Activated CD4-positive, alpha-beta T cell treated with anti-CD3 and anti-CD28 coated beads, Interleukin-2, amount 50 U/mL, for 48 hours (primary cell): ENCODE measurements around the gene DTHD1.
A peak's percentile ranks its signal among the peaks of the same experiment; 100 is the strongest.

Source experiments
- DNase-seq, 2 experiments: peaks; one replicate each; pipeline ENCODE4 v3.0.0-alpha.2; 2020

Gene DTHD1

DNA sequence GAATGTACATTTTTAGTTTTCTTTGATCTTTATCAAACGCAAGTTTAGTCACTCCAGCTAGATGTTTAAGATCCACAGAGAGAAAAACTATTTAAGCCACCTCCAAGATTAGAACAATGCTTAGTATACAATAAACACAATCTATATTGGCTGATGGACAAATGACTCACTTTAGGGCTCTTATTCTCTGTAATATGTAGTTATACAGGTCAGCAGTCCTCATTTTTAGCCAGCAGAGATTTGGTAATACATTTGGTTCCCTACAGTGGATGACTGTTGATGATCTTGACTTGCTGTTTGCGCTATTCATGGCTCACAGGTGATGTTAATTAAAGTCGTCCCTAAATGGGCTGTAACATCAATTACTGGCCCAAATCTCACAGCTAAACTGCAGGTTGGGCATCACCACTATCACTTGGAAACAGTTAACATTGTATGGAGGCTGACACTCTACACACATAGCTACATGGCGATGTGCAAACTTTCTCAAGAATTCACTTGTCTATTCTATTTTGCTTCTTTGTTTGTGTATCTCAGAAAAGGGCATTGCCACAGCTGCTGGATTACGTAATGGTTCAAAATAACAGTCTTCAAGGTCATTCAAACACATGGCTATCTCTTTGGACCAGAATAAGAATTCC, 11.8 kb upstream of the DTHD1 start:
- DNase-seq: no peak

DNA sequence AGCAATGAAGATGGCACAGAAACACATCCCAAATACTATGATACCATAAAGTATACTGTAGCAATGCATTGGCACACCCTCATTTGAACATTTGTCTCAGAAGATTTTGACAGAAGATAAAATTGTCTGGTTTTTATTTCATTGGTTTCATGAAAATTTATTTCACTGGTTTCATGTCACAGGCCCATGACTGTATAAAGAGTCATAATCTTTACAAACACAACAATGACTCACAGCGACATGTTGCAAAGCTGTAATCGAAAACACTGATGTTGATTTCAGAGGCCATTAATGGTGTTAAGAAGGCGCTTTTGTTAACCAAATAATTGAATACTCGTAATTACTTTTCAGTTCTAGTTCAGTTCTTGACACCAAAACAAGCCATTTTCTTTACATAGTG, 8.1 kb upstream of the DTHD1 start:
- no peak for DNase-seq

DNA sequence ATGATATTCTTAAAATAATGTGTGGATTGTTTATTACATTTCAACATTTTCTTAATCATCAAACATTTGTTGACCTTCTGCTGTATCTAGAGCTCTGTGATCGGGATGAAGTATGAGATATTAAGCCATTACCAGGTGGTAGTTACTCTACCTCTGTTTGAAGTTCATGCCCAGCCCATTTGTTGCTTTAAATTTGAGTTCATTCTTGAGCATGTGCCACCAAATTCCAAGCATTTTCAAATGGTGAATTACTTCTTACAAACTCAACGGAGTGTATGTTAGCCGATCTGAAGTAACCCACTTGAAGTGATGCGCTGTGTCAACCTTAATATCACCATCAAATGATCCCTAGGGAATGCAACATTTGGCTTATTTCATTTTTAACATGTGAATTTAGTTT, 7.3 kb upstream of the DTHD1 start:
- no peak for DNase-seq

DNA sequence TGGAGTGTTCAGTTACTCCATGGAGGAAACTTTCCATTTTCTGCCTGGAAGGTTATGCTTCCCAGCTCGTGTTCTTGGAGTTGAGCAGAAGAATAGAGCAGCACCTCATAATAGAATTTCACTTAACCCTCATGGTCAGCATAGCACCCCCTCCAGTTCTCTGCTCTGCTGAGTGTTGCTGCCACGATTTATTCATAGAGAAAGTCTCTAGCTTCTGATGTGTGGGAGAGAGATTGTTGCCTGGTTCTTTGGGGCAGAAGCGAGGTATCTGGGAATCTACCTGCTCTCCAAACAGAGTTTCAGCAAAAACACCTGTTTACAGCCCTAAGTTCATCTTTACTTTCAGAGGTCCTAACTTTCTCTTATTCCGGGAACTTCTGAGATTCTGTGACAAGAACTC, 3.9 kb upstream of the DTHD1 start:
- DNase-seq: no peak

DNA sequence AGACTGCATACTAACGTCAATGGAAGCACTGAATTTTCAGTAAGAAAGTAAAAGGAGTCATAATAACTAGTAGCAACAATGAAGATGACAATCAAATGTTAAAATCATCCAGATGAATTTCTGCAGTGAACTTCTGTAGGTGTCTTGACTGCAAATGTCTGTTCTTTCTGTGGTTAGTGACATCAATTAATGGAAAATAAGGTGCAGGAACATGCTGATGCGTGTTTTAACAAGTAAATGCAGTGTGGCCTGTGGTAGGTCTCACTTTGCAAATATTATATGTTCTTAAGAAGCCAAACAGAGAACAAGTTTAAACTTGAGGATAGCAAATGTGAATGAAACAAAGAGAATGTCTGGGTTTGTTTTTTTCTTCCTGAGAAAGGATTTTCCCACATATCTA, 2.6 kb upstream of the DTHD1 start:
- no peak for DNase-seq

DNA sequence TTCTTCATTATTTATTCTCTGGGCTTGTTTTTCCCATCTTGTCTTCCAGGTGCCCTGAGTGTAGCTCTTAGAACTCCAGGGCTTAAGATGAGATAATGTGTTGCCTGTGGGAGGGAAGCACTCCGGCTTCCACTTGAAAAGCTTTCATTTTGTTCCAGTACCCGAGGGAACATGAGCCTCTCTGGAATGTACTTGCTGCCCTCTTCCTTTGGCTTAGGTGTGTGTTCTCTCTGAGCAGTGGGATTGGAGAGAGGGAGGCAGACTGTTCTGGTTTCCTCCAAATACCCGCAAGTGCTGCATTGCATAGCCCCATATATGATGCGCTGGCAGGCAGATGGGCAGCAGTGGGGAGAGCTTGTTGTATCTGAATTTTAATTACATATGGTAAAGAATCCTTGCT, 861 bp upstream of the DTHD1 start:
- DNase-seq: no peak

DNA sequence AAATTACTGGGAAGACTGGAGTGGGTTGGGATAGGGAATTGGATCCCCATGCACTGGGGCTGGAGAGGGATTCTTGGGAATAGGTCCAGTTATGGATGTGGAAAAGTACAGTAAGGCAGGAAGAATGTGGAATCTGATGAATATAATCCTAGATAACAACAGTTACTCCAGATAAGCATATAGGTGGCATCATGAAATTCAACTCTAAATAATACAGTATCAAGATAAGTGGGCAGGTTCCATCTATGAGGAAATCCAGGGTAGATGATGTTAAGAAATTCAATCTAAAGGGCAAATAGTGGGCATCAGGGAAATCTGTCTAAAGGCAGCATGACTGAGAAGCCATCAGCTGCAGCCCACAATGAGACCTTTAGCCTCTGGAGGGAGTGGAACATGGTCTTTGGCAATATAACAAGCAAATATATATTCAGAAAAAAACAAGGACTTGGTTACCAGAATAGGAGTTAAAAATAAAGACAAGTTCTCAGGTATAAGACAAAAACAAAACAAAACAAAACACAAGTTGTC, 1.2 kb downstream of the DTHD1 start:
- no peak for DNase-seq

DNA sequence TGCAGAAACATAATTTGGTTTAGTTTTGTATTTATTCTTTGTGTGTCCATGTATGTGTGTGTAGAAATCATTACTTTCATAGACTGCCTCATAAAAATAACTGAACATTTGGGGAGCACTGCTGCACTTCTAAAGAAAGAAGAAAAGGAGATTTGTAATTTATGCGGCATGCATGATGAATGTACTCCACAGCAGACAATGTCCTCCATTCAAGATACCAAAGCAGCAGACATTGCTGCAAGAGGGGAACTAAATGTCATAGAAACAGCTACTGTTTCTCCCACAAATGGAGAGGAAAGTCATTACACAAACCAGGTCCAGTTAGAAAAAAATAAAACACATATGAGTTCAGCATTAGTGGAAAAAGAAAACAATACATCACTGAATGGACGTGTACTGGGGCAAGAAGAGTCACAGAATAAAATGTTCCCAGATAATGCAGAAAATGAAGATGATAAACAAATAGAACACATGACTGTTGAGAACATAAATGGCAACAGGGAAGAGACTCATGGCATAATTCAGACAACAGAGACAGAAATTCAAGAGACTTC, 2.6 kb downstream of the DTHD1 start:
- no peak for DNase-seq

DNA sequence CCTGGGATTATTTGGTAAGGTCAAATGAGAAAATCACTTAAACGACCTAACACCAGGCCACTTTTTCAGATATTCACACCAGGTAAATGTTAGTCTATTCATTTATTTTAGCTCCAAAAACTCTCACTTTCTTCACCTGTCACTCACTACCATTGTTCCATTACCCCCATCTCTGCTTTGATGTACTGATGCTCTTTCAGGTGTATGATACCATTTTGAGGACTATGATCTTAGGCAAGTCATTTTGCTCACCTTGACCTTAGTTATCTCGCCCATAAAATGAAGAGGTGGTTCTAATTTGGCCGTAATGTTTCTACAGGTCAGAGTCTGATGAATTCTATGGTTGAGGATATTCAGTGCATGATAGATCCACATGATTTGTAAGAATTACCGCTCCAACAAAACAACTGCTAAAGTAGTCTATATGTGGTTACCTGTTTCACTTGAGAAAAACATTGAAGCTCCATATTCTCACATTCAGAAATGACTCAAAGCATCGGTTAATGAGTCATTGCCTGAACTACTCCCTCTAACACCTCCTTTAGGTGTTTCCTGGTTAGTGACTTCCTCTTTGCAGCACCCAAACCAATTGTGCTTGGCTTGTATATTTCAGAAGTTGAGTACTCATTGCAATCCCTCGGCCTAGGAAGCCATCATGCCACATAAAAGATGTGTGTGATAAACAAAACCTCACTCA, 4.5 kb downstream of the DTHD1 start:
- DNase-seq: peak; percentile 37 to 54

DNA sequence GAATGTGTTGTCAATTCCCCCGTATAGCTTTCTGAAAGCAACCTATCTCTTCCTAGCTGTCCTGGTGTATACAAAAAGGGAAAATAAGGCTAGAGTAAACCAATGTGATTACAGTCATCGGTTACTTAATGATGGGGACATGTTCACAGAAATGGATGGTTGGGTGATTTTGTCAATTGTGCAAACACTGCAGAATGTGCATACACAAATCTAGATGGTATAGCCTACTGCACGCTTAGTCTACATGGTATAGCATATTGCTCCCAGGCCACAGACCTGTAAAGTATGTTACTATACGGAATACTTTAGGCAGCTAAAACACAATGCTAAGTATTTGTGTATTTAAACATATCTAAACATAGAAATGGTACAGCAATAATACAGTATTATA, 5.1 kb downstream of the DTHD1 start:
- no peak for DNase-seq

DNA sequence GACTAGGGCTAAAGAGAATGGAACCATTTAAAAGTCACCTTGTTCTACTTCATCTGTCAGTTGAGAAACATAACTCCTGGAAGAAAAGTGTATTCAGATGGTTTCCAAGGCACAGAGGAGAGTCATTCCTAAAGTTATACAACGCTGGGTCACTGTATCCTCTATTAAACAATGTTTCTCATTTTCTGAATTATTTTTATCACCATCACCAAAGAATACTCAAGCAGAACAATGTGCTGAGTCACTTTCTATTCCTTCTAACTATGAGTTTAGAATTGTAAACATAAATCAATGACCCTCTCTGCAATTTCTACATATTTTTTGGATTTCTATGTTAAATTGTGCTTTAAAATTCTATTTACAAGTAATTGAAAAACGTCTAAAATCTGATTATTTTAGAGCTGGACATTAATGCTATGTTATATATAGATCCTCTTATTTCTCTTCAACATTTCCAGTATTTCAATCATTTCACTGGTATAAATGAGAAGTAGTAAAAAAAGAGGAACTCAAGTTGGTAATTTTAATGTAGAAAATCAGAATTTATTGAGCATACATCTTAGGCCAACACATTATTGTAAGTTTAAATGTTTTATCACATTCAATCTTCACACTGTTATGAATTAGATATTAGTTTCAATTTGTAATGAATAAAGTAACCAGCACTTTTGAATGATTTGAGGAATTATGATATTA, 7.5 kb downstream of the DTHD1 start:
- no peak for DNase-seq

DNA sequence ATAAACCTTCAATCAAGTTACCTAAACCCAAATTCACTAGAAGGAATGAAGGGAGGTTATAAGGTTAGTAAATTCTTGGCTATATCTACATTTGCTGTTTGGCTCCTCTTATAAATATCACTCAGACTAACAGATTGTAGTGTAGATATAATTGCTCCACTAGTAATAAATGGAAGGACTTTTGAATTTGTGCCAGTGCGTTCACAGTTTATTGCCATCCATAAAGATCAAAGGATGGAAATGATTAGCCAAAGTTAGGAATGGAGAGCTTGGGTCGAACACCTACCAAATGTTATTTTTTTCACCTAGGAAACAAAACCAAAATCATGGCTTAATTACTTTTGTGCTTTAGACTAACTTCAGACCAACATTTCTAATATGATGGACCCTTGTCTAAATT, 9.2 kb downstream of the DTHD1 start:
- DNase-seq: no peak

DNA sequence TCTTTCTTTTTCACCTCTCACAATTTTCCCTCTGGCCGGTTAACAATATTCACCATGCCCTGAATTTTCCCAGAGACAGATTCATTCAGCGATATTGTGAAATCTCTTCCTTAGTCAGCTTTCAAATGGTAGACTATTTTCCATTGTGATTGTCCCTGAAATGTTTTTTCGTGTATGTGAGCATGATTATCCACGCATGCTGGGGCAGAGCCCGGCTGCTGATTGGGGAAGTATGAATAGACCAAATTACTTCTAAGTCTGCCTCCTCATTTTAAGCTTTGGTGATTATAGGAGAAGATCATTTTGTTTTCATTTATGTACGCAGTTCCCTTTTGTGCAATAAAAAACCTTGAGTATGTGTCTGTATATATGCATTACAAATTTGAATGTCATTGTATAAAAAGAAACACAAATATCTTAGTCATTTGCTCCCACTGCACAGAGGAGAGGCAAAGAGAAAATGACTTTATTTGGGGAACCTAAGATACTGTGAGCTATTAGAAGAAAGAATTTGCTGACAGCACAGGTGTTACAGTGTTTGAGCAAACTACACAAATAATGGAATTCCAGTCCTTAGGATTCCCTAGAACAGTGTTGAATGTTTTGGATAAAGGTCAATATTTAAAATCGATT, 11.3 kb downstream of the DTHD1 start:
- no peak for DNase-seq

DNA sequence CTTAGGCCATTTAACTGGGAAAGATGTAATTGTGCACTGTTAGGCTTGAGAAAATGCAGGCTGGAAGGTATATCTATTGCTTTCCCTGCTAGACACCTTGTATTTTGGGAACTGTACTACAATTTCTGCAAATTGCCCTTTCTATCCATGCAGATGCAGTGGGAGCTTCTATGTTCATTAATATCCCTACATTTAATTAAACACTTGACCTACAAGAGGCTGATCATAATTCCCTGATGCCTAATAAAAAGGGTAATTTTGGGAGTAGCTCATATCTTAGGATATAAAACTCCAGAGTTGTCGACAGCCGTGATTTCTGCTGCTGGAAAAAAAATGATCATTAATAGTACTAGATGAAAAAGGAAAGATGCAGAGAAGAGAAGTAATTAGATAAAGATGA, 19.7 kb downstream of the DTHD1 start:
- DNase-seq: no peak

DNA sequence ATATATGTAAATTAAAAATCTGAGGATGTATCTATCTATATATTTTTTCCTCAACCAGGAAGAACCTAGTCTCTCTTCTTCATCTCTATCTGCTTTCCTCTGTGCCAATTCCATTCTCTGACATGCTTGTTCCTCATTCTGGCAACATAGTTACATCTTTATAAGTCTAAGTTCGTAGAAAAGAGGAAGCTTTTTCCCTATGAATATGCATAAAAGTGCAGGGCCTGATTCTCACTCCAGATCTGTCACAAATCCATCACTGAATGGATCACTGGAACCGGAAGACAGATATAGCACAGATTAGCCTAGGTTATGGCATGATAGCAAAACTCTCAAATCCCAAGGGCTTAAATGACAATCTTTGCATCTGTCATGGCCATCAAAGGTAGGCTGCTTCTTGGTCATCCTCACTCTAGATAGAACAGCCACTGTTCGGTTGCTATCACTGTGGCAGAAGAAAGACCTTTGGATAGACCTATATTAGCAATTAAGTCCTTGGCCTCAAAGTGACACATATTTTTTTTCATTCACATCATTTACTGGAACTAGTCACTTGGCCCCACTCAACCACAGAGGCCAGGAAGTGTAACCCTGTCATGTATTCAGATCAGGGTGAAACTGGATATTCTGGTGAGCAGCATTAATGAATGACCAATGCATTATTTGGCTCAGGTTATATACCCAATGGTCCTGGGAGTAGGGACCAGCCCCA, 22.2 kb downstream of the DTHD1 start:
- no peak for DNase-seq

DNA sequence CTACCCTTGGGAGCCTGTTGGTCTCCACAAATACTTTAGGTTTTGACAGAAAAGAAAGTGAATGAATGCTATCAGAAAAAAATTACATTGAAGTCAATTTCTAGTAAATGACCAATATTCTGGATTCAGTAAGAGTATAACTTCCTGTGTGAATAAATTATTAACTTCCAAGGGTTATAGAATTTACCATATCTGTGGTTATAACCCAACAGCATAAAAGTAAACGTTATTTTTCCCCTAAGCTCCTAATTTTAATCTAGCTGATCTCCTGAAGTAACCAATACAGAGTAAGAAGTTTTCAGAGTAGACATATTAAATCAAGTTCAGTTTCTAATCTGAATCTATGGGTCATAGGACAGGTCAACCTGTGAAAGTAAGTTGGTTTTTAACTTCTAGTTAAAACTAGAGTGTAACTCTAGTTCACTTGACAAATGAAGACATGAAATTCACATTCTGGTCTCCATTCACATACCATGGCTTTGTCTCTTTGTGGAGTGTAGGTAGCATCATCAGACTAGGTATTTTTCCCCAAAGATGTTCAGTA, 22.8 kb downstream of the DTHD1 start:
- no peak for DNase-seq

DNA sequence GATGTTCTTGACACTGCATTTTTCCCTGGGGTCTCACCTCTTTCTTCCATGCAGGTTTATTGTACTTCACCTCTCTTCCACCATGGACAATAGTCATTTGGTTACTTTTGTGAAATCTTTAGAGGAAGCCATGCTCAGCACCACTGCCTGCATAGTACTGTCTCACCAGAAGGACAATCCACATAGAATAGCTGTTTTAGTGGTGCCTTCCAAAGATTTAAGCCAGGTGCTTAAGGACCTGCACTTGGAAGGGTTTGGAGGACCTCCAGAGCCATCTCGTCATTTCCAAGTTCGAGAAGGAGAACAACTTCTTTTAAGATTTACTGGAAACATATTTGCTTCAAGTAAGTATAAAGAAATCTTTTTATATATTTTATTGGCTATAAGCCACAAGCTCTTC, 26.7 kb downstream of the DTHD1 start:
- DNase-seq: no peak

DNA sequence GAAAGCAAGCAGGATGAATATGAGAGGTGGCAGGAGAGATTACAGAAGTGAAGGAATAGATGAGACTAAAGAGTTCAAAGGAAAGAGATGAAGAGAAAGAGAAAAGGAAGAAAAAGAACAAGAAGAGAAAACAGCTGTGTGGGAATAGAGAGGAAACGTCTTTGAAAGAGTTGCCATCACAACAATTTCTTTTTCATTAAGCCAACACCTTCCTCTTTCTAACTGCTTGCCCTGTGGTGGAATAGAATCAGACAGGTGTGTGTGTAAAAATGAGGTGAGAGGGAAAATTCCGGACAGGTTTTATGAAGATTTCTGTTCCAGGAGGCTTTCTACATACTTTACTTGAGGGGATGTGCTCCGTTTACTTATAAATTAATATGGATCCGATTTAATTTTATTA, 28.8 kb downstream of the DTHD1 start:
- DNase-seq: no peak

DNA sequence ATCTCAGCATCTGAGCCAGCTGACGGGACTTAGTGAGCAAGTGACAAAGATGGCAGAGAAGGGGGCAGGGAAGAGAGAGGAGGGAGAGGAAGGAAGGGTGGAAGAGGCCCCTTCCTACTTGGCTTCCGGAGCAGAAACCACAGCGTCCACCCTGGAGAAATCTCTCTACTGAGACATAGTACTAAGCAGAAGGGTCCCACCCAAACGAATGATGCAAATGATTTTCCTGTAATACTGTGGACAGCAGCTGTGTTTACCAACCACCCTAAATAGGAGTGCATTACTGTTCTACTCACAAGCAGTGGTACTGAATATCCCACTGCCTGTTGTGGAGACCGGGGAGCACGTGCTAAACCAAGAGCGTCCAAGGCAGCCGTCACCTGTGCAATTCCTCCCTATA, 29.4 kb downstream of the DTHD1 start:
- DNase-seq: no peak

DNA sequence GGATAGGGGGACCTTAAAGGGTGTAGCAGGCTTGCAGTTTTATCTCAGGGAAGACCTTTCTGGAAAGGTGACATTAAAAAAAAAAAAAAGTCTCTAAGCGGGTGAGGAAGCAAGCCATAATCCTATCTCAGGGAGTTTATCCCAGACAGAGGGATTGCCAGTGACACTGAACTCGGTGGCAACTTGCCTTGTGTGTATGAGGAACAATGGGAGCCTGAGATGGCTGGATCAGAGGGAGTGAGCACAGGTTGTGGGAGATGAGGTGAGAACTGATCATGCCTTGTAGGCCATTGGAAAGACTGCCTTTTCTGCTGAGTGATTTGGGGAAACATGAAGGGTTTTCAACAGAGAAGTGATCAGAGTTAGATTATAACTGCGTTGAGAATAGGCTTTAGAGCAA, 31.1 kb downstream of the DTHD1 start:
- no peak for DNase-seq

DNA sequence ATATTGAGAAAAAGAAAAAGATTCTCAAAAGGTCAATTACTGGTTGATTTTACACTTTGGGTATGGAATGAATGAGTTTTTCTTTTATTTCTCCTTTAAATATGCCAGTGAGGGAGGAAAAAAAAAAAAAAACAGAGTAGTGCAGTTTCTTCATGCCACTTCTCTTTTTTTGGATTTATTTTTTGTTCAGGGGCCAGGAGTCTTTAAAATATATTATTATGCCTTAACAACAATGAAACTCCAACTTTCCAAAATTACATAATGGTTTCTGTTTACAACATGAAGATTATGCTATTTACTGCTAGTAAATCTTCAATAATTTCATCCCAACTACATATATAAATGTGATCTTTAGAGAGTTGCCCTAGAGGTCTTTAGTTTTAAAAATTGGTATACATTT, 31.9 kb downstream of the DTHD1 start:
- no peak for DNase-seq

DNA sequence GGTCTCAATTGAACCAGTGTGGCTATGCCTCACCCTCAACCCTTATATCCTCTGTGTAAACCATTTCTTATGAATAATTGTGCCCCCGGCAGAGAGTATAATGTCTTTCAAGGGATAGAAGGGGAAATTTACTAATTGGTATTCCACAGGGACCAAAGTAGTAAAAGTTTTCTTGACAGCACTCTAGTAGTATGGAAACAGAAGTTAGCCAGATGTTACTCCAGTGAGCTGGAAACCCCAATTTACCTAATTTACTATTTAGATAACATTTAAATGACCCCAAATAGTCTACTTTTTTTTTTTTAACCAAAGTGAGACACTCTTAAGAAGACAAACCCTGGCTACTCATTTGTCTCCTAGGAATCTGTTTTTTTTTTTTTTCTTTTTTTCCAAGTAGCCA, 32.3 kb downstream of the DTHD1 start:
- DNase-seq: no peak

DNA sequence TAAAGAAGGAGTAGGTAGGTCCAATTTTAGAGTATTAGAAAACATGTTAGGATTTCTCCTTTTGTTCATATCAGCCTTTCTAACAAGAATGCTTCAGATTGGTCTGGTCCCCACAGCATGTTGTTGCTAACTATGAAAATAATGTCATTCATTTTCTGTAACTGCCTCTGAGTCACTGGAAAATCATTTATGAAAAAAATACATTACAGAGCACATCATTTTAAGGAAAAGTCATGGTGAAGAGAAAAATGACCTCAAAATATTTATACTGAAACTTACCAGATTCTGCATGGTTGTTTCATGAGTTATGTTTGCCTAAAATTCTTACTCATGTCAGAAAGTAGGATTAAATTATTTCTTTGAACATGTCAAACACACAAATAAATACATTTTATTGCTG, 35.2 kb downstream of the DTHD1 start:
- no peak for DNase-seq
